Pancreas (tissue), 10 donors: Measurements from ENCODE around the gene UBQLN3. TPM values are rescaled to one million over a fixed set of nuclear protein-coding genes. Genes with fewer than 3 reads are reported as not detected.

Experiments
- ATAC-seq, 4 donors: fragments of 200-7000 bp; cut with Tn5 transposase; one replicate each; pipeline versions ENCODE4 v1.8.0 to v1.9.1; 2020; ENCODE audit warnings: mild to moderate bottlenecking in 4 of 4, moderate library complexity in 4 of 4
- DNase-seq, 6 donors: peaks; one replicate each; pipeline ENCODE4 v3.0.0-alpha.2; 2020
- FAIRE-seq: peaks from 2 replicates; lab custom pipeline; 2012; peaks lifted over from hg19 to GRCh38; lab: Jason Lieb, UNC
- H3K27ac ChIP-seq, 4 donors: fragments of 200-600 bp; sonication (generic); 1 replicate in 3 of 4; 2 replicates in 1 of 4; pipeline versions ENCODE4 v1.5.0 to v1.8.0; 2020
- H3K27me3 ChIP-seq, 4 donors: fragments of 200-600 bp; one replicate each; pipeline ENCODE4 v1.8.0; 2021
- H3K36me3 ChIP-seq, 3 donors: fragments of 200-600 bp; sonication (generic) in 1 of 3; one replicate each; pipeline versions ENCODE4 v1.5.0 to v1.8.0; 2020 to 2021
- H3K4me1 ChIP-seq, 3 donors: fragments of 200-600 bp; one replicate each; pipeline ENCODE4 v1.8.0; 2021
- H3K4me3 ChIP-seq, 4 donors: fragments of 200-600 bp; sonication (generic) in 2 of 4; one replicate each; pipeline versions ENCODE4 v1.5.0 to v1.8.0; 2020 to 2021
- H3K9me3 ChIP-seq, 4 donors: fragments of 200-600 bp; one replicate each; pipeline ENCODE4 v1.8.0; 2021
- WGBS, 2 donors: extraction: QIAGEN DNeasy Blood & Tissue Kit; methylation state at CpG; one replicate each; pipeline ENCODE4 v1.1.7; 2013; 5-methylcytosine and 5-hydroxymethylcytosine counted together
- intact Hi-C, 3 donors: fragments of 100-400 bp; cut with DNase I; formaldehyde crosslinking; loops; one replicate each; pipeline versions ENCODE4 v1.11.1 to v1.14.2; 2022
- polyA plus RNA-seq, 2 donors: library from polyadenylated mRNA; stranded (reverse); fragments of 200-250 nt; gene quantifications; one replicate each; pipeline ENCODE4 v1.2.3, GENCODE V29; 2013
- total RNA-seq, 6 donors: library from RNA; stranded (reverse); fragmentation: NEBNext Ultra II Directional in 4 of 6; extraction: Animal tissue kit (Norgen Biotek cat#: 25700) in 4 of 6; gene quantifications; one replicate each; pipeline versions ENCODE4 v1.2.1 to v1.2.4, GENCODE V29; 2021 to 2023
- TF ChIP-seq, protein P1 (sequence below), 4 donors: fragments of 200-600 bp; sonication (generic) in 3 of 4; IDR thresholded peaks; one replicate each; pipeline versions ENCODE4 v1.5.0 to v1.8.0; 2021; ENCODE audit warnings: antibody characterized with exemption in 4 of 4
- donor health status: healthy with polysubstance abuse.
- donor health status: DM: no; HTN: no; CAD: no; lungs with moderate emphysema.
- donor health status: DM: no; HTN: no; CAD: no.
- donor health status: control.
- donor health status: control.
- donor health status: Bipolar disorder and iron deficiency.
- donor health status: DM: yes; HTN: yes; CAD: no.
- donor health status: DM: no; HTN: no; CAD: no.
- donor health status: DM: no; HTN: no; CAD: no.
- donor health status: DM: yes; HTN: yes; CAD: no.

Gene UBQLN3
- total and polyA plus RNA-seq, 8 donors = 0.18 to 0.31 (median 0.22) TPM; not detected in 5

DNA sequence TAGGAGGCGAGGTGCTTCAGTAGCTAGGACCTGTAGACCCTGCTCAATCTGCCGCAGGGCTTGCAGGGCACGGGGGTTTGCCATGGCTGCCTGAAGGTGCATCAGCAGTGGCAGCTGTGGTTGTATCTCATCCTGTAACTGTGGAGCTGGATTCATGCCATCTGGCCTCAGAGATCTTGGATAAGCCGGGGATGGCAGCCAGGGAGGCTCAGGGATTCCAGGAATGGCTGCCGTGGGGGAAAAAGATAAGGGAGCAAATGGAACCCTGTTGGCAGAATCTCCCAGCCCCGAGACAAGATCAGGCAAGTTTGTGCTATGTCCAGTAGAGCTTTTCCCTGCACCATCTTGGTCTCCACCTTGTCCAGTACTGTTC is 1.8 kb downstream of the UBQLN3 start:
- 64 to 68% methylated on average over 6 of the region's 6 CpGs for WGBS, 2 donors
- no peak overlapping the region for H3K27ac ChIP-seq
- ATAC-seq (no peak), DNase-seq (no peak), FAIRE-seq (no peak)
- TF ChIP-seq, protein P1, sequence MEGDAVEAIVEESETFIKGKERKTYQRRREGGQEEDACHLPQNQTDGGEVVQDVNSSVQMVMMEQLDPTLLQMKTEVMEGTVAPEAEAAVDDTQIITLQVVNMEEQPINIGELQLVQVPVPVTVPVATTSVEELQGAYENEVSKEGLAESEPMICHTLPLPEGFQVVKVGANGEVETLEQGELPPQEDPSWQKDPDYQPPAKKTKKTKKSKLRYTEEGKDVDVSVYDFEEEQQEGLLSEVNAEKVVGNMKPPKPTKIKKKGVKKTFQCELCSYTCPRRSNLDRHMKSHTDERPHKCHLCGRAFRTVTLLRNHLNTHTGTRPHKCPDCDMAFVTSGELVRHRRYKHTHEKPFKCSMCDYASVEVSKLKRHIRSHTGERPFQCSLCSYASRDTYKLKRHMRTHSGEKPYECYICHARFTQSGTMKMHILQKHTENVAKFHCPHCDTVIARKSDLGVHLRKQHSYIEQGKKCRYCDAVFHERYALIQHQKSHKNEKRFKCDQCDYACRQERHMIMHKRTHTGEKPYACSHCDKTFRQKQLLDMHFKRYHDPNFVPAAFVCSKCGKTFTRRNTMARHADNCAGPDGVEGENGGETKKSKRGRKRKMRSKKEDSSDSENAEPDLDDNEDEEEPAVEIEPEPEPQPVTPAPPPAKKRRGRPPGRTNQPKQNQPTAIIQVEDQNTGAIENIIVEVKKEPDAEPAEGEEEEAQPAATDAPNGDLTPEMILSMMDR (IDR thresholded peaks at IDR 0.05) = no peak
- H3K4me3 ChIP-seq = no peak overlapping the region
- H3K4me1 ChIP-seq = no peaks in the 10 kb centered on the region
- H3K27me3 ChIP-seq = no peaks in the 10 kb centered on the region
- intact Hi-C loops = no loop called here
- no peaks in the 10 kb centered on the region for H3K9me3 ChIP-seq
- H3K36me3 ChIP-seq = no peaks in the 10 kb centered on the region

DNA sequence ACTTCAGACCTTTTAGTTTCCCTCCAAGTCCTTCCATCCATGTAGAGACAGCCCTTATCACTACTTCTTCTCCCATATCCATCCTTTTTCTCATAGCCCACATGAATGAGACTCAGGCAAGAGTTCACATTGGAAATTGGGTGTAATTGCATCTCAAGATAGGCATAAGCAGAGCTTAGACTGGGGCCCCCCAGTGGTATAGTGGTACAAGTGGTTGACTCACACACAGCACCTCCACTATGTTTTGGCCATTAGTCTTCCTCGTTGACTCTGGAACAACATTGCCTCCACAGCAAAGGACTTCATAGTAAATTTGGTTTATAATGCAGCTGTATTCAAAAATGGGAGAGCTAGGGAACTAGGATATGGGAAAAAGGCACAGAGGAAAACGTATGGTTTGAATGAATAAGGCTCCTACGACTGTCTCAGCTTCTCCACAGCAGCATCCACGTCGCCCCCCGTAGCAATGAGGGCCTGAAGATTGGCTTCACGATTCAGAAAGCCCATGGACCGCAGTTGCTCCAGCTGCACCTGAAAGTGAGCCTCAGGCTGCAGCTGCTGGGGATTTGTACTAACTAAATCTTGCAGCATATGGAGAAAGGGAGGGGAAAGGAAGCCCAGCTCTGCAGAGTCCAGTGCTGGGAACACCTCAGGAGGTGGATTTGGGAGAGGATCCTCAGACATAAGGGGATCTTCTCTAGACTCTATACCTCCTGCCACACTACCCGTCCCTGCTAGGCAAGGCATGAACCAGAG is 2.4 kb downstream of the UBQLN3 start:
- ATAC-seq (no peak), DNase-seq (no peak), FAIRE-seq (no peak)
- no peaks in the 10 kb centered on the region for H3K27me3 ChIP-seq
- no peaks in the 10 kb centered on the region for H3K9me3 ChIP-seq
- no peaks in the 10 kb centered on the region for H3K4me1 ChIP-seq
- H3K36me3 ChIP-seq = no peaks in the 10 kb centered on the region
- H3K27ac ChIP-seq = no peak overlapping the region
- TF ChIP-seq, protein P1 (IDR thresholded peaks at IDR 0.05) = no peak
- WGBS, 2 donors = 71 to 78% methylated on average over 9 of the region's 9 CpGs
- H3K4me3 ChIP-seq = no peak overlapping the region
- intact Hi-C loops = no loop called here

DNA sequence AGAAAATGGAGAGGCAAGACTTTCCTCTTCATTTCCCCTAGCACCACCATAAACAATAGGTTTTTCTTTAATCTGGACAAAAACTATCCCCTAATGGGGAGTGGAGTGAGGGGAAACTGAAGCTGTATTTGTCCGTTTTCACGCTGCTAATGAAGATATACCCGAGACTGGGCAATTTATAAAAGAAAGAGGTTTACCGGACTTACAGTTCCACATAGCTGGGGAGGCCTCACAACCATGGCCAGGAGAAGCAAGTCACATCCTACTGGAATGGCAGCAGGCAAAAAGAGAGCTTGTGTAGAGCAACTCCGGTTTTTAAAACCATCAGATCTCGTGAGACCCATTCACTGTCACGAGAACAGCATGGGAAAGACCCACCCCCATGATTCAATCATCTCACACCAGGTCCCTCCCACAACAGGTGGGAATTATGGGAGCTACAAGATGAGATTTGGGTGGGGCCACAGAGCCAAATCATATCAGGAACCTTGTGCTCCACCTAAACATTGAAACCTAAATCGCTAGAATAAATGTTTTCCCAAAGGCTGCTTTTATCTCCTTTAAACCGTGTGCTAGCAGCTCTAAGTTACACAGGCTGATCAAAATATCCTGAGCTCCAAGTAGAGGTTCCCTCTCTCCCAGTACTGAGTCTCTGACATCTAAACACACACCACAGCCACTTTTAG is 4.3 kb downstream of the UBQLN3 start:
- TF ChIP-seq, protein P1 (IDR thresholded peaks at IDR 0.05) = no peak
- no peak overlapping the region for H3K27ac ChIP-seq
- intact Hi-C loops = no loop called here
- WGBS, 2 donors = 80 to 81% methylated on average over 9 of the region's 9 CpGs
- no peak overlapping the region for H3K4me3 ChIP-seq
- H3K27me3 ChIP-seq = no peaks in the 10 kb centered on the region
- H3K9me3 ChIP-seq = no peaks in the 10 kb centered on the region
- H3K4me1 ChIP-seq = no peaks in the 10 kb centered on the region
- no peaks in the 10 kb centered on the region for H3K36me3 ChIP-seq
- no peak for FAIRE-seq
- no peak for DNase-seq
- ATAC-seq = no peak

DNA sequence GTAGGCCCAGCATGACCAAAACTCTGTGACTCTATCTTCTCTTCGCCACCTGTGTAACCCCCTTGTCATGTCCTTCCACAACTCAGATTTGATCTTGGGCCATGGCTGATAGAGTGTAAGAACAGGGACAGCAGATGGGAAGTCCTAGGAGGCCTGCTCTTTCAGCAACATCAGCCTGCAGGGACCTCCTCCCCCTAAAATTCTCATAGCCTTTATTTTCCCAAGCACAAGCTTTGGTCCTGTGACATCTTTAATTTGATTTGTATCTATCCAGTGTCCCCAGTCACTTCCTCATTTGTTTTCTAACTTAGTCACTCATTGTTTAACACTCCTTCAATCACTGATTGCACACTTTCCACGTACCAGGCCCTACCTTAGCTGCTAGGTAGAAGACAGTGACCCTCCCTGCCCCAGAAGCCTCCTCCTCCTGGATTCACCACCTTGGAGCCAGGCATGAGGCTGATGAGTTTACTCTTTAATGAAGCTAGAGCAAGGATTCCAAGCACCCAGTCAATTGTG is 5.3 kb downstream of the UBQLN3 start:
- ATAC-seq (no peak), DNase-seq (no peak), FAIRE-seq (no peak)
- 67 to 78% methylated on average over 2 of the region's 2 CpGs for WGBS, 2 donors
- H3K27me3 ChIP-seq = no peaks in the 10 kb centered on the region
- H3K27ac ChIP-seq = no peak overlapping the region
- TF ChIP-seq, protein P1 (IDR thresholded peaks at IDR 0.05) = no peak
- no peak overlapping the region for H3K4me3 ChIP-seq
- H3K4me1 ChIP-seq = no peaks in the 10 kb centered on the region
- H3K36me3 ChIP-seq = no peaks in the 10 kb centered on the region
- H3K9me3 ChIP-seq = no peaks in the 10 kb centered on the region
- intact Hi-C loops = no loop called here

DNA sequence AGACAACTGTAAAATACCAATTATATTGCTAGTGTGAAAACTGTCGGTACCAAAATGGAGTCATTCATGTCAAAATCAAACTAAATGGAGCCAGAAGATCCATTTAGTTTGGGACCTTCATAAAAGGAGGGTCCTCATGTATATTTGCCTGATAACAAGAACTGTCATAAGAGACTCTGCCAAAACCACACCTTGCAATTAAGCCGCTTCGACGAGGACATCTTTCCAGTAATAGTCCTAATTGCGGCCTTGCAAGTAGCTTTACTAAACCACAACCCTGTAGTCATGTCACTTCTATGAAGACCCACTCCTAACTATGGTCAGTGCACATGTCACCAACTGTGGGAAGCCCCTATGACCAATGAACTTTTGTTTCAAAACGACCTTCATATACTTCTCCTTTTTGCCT is 9.4 kb downstream of the UBQLN3 start:
- TF ChIP-seq, protein P1 (IDR thresholded peaks at IDR 0.05) = no peak
- Histone ChIP-seq H3K27ac (no peak overlapping the region), H3K4me3 (no peak overlapping the region), H3K4me1 (no peaks in the 10 kb centered on the region), H3K27me3 (no peaks in the 10 kb centered on the region), H3K36me3 (no peaks in the 10 kb centered on the region), H3K9me3 (no peaks in the 10 kb centered on the region)
- ATAC-seq (no peak), DNase-seq (no peak), FAIRE-seq (no peak)
- intact Hi-C loops = no loop called here
- 76 to 80% methylated on average over 6 of the region's 6 CpGs for WGBS, 2 donors
